ENCODE measurements around the gene TMEM184B.

- TF ChIP-seq CTCF (IDR thresholded peaks at IDR 0.05; ENCODE audit: insufficient read depth, low read length, poor library complexity, severe bottlenecking) (no peak), EZH2phosphoT487 (conservative IDR thresholded peaks at IDR 0.05; ENCODE audit: low read length) (no peak)
Observed at GRCh38 chr22:38266120-38266519, 6.7 kb downstream of the TMEM184B start.

Data from SU-DHL-6 (cell line).